Stimulated activated naive CD8-positive, alpha-beta T cell treated with anti-CD3 and anti-CD28 coated beads, Interleukin-15, Interleukin-2, amounts not matched to agents 100 U/mL and 50 U/mL, for 24 hours (primary cell): Measurements from ENCODE around the gene MYRIP.
"Not testable (repeated sequence)": the region's sequence is repeated elsewhere in the genome, so short reads cannot be mapped to it uniquely, and the experiment has no call there.

Experiments
- ATAC-seq: fragments of 150-1000 bp; cut with Tn5 transposase; one replicate; pipeline ENCODE4 v1.10.0; 2021
- DNase-seq: peaks from one replicate; pipeline ENCODE4 v3.0.0; 2021

MYRIP gene

GRCh38 chr3:39809181-39809994 is at the start of gene MYRIP:
Gene MYRIP (plus strand): TSS chr3:39809609. CDS start chr3:39900817, 91,208 bp downstream.
- ATAC-seq (peak; percentile 56), DNase-seq (peak; percentile 5)

DNA sequence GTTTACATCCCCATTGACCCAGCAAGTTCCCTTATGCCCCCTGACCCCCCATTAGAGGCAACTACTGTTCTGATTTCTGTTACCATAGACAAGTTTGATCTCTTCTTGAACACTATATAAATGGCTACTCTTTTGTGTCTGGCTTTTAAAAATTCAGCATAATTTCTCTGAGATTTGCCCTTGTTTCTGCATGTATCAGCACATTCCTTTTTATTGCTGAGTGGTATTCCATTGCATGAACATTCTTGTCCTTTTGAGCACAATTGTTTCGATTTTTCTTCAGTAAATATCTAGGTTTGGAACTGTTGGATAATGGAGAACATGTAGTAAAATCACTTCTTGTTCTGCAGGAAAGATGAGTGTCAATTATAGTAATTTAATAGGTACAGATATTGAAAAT is 49.1 kb upstream of the MYRIP start:
- ATAC-seq: no peak

DNA sequence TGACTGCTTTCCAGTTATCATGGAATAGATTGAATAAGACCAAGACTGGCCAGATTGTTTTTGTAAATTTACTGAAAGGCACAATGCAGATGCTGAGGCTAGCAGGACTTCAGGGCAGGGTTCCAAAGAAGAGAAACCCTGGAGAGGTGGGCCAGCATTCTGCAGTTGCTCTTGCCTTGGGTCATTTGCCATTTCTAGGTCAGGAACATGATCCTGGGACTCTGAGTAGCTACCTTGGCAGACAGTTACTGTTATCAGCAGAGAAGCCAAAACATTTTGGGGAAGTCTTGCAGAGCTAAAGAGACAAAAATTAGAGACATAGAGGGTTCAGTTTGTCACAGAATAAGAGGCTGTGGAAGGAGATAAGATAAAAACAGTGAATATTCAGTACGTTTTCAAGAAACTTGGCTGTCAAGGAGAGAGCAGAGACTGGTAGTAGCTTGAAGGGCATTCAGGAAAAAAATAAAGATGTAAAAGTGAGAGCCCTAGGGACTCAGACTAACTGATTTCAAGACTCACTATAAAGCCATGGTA is 46.8 kb upstream of the MYRIP start:
- DNase-seq (no peak), ATAC-seq (no peak)

More for the DNA sequence above, 49.1 kb upstream of the MYRIP start:
- DNase-seq: no peak

DNA sequence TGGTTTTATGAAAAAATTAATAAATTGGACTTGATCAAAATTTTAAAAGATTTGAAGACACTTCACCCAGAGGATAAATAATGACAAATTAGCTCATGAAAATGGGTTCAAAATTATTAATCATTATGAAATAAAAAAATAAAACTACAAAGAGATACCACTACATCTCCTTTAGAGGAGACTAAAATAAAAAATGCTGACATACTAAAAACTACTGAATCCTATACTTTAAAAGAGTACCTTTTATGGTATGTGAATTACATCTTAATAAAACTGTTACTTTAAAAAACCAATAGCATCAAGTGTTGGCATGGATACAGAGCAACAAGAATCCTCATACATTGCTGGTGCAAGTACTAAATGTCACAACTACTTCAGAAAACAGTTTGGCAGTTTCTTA is 46.0 kb upstream of the MYRIP start:
- DNase-seq (no peak), ATAC-seq (no peak)

- no peak for ATAC-seq
- DNase-seq: no peak
These were observed 43.8 kb upstream of the MYRIP start for GRCh38 chr3:39765575-39765974.

DNA sequence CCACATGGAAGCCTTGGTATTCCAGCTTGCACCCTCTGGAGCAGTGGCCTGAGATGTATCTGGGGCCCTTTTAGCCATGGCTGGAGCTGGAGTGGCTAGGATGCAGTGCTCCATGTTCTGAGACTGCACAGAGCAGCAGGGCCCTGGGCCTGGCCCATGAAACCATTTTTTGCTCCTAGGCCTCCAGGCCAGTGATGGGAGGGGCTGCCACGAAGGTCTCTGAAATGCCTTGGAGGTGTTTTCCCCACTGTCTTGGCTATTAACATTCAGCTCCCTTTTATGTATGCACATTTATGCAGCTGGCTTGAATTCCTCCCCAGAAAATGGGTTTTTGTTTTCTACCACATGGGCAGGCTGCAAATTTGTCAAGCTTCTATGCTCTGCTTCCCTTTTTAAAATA is 43.0 kb upstream of the MYRIP start:
- ATAC-seq: no peak
- DNase-seq: no peak

DNA sequence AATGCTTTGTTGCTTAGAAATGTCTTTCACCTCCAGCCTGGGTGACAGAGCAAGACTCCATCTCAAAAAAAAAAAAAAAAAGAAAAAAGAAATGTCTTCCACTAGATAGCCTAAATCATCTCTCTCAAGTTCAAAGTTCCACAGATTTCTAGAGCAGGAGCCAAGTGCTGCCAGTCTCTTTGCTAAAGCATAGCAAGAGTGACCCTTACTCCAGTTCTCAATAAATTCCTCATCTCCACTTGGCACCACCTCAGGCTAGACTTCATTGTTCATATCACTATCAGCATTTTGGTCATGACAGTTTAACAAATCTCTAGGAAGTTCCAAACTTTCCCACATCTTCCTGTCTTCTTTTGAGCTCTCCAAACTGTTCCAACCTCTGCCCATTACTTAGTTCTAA is 42.5 kb upstream of the MYRIP start:
- ATAC-seq, DNase-seq: not testable (repeated sequence)

GRCh38 chr3:39778168-39778567 is 31.2 kb upstream of the MYRIP start:
- not testable (repeated sequence) for DNase-seq, ATAC-seq

DNA sequence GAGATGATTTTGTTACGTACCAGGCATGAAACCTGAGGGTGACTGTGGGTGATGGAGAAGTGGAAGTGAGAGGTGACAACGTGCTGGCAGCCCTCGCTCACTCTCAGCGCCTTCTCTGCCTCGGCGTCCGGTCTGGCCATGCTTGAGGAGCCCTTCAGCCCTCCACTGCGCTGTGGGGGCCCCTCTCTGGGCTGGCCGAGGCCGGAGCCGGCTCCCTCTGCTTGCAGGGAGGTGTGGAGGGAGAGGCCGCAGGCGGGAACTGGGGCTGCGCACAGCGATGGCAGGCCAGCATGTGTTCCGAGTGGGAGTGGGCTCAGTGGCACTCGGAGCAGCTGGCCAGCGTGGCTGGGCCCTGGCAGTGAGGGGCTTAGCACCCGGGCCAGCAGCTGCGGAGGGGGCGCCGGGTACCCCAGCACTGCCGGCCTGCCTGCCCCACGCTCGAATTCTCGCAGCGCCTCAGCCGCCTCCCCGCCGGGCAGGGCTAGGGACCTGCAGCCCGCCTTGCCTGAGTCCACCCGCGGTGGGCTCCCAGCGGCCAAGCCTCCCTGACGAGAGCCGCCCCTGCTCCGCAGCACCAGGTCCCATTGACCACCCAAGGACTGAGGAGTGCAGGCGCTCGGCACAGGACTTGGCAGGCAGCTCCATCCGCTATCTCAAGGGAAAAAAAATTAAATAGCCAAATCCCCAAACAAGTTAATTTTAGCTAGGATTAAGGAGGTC is 29.7 kb upstream of the MYRIP start:
- DNase-seq (no peak), ATAC-seq (no peak)

GRCh38 chr3:39780352-39780751 is 29.1 kb upstream of the MYRIP start:
- ATAC-seq (no peak), DNase-seq (no peak)

DNA sequence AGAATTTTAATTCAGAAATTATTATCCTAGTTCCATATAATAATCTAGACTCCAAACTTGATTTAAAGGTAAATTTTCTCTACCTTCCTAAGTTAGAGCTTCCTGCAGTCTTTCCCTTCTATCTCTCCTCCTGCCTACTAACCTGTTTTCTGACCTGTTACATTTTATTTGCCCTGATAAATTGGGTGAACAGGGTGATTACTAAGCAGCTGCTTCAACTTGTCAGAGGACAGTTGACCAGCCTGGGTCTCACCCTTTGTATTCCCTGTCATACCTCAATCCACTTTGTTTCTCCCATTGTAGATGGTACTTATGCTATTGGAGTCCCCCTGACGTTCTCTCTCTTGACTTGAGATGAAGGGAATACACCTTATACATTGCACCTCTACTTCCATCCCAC is 28.4 kb upstream of the MYRIP start:
- ATAC-seq: no peak
- no peak for DNase-seq

GRCh38 chr3:39781632-39782031 is 27.8 kb upstream of the MYRIP start:
- DNase-seq (no peak), ATAC-seq (no peak)

GRCh38 chr3:39783680-39784079 is 25.7 kb upstream of the MYRIP start:
- DNase-seq (no peak), ATAC-seq (no peak)

DNA sequence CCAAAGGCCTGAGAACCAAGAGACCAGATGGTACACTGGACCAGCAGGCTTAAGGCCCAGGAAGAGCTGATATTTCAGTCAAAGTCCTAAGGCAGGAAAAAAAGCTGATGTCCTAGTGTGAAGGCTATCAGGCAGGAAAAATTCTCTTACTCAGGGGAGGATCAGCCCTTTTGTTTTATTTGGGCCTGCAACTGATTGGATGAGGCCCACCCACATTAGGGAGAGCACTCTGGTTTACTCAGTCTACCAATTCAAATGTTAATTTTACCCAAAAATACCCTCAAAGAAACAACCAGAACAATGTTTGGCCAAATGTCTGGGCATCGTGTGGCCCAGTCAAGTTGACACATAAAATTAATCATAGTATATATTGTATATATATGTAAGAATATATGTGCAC is 24.5 kb upstream of the MYRIP start:
- DNase-seq (no peak), ATAC-seq (no peak)

DNA sequence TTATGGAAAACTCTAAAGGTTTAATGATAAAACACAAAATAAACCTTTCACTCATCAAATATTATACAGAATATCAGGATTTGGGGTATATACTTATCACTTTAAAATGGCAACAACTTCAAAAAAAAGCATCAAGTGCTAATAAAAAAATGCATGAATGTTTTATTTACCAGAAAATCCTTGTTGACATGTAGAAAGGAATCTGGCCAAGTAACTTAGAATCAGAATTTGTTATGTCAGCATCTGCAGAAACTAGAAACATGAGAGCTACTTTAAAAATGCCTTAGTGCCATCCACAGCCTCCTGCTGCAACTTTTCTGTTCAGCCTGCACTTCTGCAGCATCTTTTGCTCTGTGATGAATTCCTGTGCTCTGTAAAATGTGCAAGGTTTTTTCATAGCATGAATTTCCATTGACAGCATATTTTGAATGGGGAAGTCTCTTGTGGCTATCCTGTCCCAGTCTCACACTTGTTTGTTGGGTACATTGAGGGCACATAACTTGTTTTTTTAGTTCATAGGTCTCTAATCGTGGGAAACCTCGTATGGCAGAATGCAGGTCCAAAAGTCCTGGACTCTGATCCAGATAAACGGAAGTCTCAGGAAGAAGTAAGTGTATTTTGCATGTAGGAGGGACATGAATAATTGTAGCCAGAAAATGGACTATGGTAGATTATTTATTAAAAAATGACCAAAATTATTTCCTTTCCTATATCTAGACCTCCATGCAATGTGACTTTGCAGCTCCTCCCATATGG is 21.1 kb upstream of the MYRIP start:
- DNase-seq: no peak
- ATAC-seq: no peak

GRCh38 chr3:39791603-39792002 is 17.8 kb upstream of the MYRIP start:
- DNase-seq: no peak
- no peak for ATAC-seq

DNA sequence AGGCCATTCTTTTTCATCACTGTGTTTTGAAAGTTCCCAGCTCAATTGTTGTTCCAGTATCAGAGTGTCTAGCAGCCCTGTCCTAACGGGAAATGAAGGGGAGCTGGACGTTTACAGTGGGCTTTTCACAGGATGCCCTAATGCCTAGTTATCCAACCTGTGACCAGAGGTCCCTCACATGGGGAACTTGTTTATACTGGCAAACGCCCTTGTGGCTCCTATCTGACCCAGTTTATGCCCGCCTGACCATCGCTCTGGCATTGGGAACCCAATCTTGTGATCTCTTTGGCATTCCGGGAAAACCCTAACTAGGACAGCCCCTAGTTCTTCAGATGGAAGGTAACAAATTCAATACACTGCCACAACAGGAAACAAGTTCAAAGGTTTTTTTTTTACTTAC is 14.5 kb upstream of the MYRIP start:
- DNase-seq (no peak), ATAC-seq (no peak)

GRCh38 chr3:39801216-39801615 is 8.2 kb upstream of the MYRIP start:
- DNase-seq (no peak), ATAC-seq (no peak)

GRCh38 chr3:39802486-39802885 is 6.9 kb upstream of the MYRIP start:
- not testable (repeated sequence) for ATAC-seq, DNase-seq

DNA sequence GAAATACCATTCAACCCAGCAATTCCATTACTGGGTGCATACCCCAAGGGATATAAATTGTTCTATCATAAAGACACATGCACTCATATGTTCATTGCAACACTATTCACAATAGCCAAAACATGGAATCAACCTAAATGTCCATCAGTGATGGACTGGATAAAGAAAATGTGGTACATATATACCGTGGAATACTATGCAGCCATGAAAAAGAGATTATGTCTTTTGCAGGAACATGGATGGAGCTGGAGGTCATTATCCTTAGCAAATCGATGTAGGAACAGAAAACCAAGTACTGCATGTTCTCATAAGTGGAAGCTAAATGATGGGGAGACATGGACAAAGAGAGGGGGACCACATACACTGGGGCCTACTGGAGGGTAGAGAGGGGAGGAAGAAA is 5.5 kb upstream of the MYRIP start:
- ATAC-seq: no peak

GRCh38 chr3:39804951-39805350 is 4.5 kb upstream of the MYRIP start:
- no peak for ATAC-seq

More for the DNA sequence above, 5.5 kb upstream of the MYRIP start:
- no peak for DNase-seq

GRCh38 chr3:39805650-39806049 is 3.8 kb upstream of the MYRIP start:
- ATAC-seq (no peak), DNase-seq (no peak)

More at GRCh38 chr3:39804951-39805350, 4.5 kb upstream of the MYRIP start:
- no peak for DNase-seq
